ENCODE data around the gene SESN1. TPM values are rescaled to one million over a fixed set of nuclear protein-coding genes. Genes with fewer than 3 reads are reported as not detected.

SESN1 gene
- total RNA-seq, 1 donor from 2014 or later: 27.1 TPM

DNA sequence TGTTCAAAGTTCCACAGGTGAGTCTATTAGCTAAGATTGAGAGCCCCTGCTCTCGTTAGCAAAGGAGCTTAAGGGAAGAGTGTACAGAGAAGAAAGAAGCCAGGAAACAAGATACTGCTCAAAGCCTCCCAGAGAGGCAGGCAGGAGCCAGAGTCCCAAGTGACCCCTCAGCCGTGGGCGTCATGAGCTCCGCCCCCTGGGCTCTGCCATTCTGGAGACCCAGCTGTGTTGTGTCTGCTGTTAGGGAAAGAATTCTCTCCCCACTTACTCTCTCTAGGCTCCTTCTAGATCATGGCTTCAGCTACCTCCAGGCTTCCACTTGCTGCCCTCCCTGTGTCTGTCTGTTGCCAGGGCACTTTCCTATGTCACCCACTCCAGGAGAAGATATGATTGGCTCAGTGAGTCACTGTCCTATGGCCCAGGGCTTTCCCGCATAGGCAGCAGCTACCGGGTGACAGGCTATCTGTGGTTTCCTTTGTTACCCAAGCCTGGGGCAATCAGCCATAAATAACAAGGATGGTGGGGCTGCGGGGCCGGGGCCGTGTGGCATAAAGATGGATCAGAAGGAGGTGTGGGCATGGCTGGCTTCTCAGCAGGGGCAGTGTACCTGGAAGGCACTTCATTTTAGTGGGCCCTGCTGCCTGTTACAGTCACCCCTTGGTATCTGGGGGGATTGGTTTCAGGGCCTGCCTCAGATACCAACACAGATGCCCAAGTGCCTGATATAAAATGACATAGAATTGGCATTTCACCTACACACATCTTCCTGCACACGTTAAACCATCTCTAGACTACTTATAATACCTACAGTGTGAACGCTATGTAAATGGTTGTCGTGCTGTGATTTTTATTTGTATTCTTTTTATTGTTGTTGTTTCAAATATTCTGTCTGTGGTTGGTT, 127.5 kb downstream of the SESN1 start:
- Mint-ChIP-seq H3K27ac (ENCODE audit: unreplicated experiment) (peak overlapping the region; percentile 12), H3K9me3 (ENCODE audit: unreplicated experiment) (no peaks in the 10 kb centered on the region), H3K4me1 (ENCODE audit: low read depth, unreplicated experiment) (peaks cover 4% of the 10 kb centered on the region), H3K36me3 (ENCODE audit: unreplicated experiment) (no peaks in the 10 kb centered on the region), H3K27me3 (ENCODE audit: unreplicated experiment) (peaks cover 1% of the 10 kb centered on the region), H3K4me3 (ENCODE audit: unreplicated experiment) (no peak overlapping the region)
- TF ChIP-seq CTCF (IDR thresholded peaks at IDR 0.05; ENCODE audit: partially characterized antibody, unreplicated experiment): no peak
- peak; percentile 57 for DNase-seq

- Mint-ChIP-seq H3K4me1 (ENCODE audit: low read depth, unreplicated experiment) (peaks cover 4% of the 10 kb centered on the region), H3K27ac (ENCODE audit: unreplicated experiment) (no peak overlapping the region), H3K9me3 (ENCODE audit: unreplicated experiment) (no peaks in the 10 kb centered on the region), H3K4me3 (ENCODE audit: unreplicated experiment) (no peak overlapping the region), H3K27me3 (ENCODE audit: unreplicated experiment) (peaks cover 1% of the 10 kb centered on the region), H3K36me3 (ENCODE audit: unreplicated experiment) (no peaks in the 10 kb centered on the region)
- DNase-seq: no peak
- TF ChIP-seq CTCF (IDR thresholded peaks at IDR 0.05; ENCODE audit: partially characterized antibody, unreplicated experiment): no peak
These were observed 128.4 kb downstream of the SESN1 start for GRCh38 chr6:108966251-108966650.

DNA sequence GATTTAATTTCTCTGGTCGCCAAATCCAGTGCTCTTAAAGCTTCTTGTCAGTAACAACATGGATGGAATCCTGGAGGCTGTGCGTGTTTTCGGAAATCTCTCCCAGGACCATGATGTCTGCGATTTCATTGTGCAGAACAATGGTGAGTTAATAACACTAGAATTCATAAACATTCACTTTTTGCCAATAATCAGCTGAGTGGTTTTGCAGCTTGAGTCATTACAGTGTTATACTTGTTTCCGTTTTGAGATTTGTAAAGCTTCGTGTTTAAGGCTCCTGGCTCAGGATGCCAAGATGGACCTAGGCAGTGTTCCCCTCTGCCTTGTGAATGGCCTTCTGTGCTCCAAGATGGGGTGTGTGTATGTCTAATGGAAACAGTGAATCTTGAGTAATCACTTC, 132.7 kb downstream of the SESN1 start:
- Mint-ChIP-seq H3K4me1 (ENCODE audit: low read depth, unreplicated experiment) (peaks cover 3% of the 10 kb centered on the region), H3K27ac (ENCODE audit: unreplicated experiment) (no peak overlapping the region), H3K4me3 (ENCODE audit: unreplicated experiment) (no peak overlapping the region), H3K9me3 (ENCODE audit: unreplicated experiment) (peaks cover 2% of the 10 kb centered on the region), H3K27me3 (ENCODE audit: unreplicated experiment) (peaks cover 6% of the 10 kb centered on the region), H3K36me3 (ENCODE audit: unreplicated experiment) (no peaks in the 10 kb centered on the region)
- DNase-seq: no peak
- no peak for TF ChIP-seq CTCF (IDR thresholded peaks at IDR 0.05; ENCODE audit: partially characterized antibody, unreplicated experiment)

DNA sequence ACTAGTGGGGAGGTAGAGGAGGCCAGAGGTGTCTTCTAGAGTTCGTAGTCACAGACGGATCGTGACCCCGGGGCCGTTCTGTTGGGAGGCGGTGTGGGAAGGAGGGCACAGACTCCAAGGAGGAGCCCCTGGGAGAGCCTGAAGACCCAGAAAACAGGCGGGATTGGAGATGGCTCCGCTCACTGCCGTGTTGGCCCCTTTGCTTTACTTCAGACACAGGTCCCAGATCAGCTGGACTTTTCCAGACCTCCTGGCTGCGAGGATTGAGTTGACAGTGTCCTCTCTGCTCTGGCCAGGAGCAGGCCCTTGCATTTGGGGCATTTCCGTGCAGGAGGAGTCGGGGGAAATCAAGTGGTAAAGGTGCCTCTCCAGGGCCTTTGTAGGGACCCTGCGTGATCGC, 133.6 kb downstream of the SESN1 start:
- no peak overlapping the region for H3K27ac Mint-ChIP-seq (ENCODE audit: unreplicated experiment)
- no peaks in the 10 kb centered on the region for H3K36me3 Mint-ChIP-seq (ENCODE audit: unreplicated experiment)
- no peak overlapping the region for H3K4me3 Mint-ChIP-seq (ENCODE audit: unreplicated experiment)
- peaks cover 2% of the 10 kb centered on the region for H3K4me1 Mint-ChIP-seq (ENCODE audit: low read depth, unreplicated experiment)
- peaks cover 2% of the 10 kb centered on the region for H3K9me3 Mint-ChIP-seq (ENCODE audit: unreplicated experiment)
- DNase-seq: no peak
- no peak for TF ChIP-seq CTCF (IDR thresholded peaks at IDR 0.05; ENCODE audit: partially characterized antibody, unreplicated experiment)
- peaks cover 5% of the 10 kb centered on the region for H3K27me3 Mint-ChIP-seq (ENCODE audit: unreplicated experiment)

GRCh38 chr6:108960601-108961000, 134.0 kb downstream of the SESN1 start:
- no peak for DNase-seq
- H3K27me3 Mint-ChIP-seq (ENCODE audit: unreplicated experiment): peaks cover 5% of the 10 kb centered on the region
- H3K9me3 Mint-ChIP-seq (ENCODE audit: unreplicated experiment): peaks cover 2% of the 10 kb centered on the region
- no peak overlapping the region for H3K27ac Mint-ChIP-seq (ENCODE audit: unreplicated experiment)
- H3K36me3 Mint-ChIP-seq (ENCODE audit: unreplicated experiment): no peaks in the 10 kb centered on the region
- H3K4me1 Mint-ChIP-seq (ENCODE audit: low read depth, unreplicated experiment): peaks cover 2% of the 10 kb centered on the region
- no peak overlapping the region for H3K4me3 Mint-ChIP-seq (ENCODE audit: unreplicated experiment)
- TF ChIP-seq CTCF (IDR thresholded peaks at IDR 0.05; ENCODE audit: partially characterized antibody, unreplicated experiment): no peak
